Measurements from ENCODE around the gene APOA4.
A peak's percentile ranks its signal among the peaks of the same experiment; 100 is the strongest.

APOA4 gene

GRCh38 chr11:116782728-116783127 is 40.4 kb downstream of the APOA4 start:
- no peak for DNase-seq (ENCODE audit: low read depth in 1 of 2, low spot score in 1 of 2)

DNA sequence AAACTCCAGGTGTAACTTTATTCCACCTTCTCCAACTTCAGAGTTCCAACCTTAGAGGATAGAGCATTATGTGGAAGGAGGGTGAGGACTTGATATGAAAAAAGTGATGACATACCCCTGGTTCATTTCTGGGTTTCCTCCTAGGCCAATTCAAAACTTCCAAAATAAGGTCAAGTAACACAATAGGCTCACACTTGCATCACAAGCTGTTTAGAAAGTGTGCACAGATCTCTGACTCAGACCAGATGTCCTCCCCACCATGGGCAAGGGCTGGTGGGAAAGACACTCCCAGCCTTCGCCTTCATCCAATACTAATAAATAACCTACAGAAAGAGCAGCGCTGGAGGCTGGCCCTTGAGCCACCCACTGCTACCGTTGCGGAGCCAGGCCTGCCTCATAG is 44.5 kb downstream of the APOA4 start:
- no peak for DNase-seq (ENCODE audit: low read depth in 1 of 2, low spot score in 1 of 2)

DNA sequence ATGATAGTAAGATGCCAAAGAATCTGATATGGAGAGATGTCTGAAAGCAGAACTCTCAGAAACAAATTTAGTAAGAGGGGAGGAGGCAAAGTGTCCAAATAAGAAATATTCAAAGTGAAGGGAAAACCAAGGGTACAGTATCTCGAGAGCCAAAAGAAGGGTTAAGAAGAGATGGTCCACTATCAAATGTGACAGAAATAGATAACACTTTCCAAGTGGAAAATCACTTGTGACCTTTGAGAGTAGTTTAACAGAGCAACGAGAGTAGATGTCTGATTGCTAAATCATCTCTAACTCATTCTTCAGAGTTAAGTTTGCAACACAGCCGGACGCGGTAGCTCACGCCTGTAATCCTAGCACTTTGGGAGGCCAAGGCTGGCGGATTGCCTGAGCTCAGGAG is 46.0 kb downstream of the APOA4 start:
- no peak for DNase-seq (ENCODE audit: low read depth in 1 of 2, low spot score in 1 of 2)

DNA sequence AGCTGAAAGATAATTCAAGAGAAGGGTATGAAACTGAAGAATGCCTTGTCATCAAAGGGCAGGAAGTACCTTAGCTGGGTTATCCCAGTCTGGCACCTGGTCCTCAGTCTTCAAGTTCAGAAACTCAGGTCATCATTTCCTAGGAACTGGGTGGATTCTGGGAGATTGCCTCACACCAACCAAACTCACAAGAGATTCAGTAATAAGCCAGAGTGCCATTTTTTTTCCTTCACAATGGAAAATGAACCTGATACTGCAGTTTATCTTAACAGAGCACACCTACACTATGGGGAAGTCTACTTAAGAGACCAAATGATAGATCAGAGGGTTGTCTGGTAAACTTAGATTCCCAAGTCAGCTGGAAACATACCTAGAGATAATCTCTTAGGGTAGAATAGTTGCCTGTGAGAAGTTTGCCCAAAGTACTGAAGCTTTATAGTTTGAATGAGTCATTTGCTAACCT is 46.6 kb downstream of the APOA4 start:
- no peak for DNase-seq (ENCODE audit: low read depth in 1 of 2, low spot score in 1 of 2)

DNA sequence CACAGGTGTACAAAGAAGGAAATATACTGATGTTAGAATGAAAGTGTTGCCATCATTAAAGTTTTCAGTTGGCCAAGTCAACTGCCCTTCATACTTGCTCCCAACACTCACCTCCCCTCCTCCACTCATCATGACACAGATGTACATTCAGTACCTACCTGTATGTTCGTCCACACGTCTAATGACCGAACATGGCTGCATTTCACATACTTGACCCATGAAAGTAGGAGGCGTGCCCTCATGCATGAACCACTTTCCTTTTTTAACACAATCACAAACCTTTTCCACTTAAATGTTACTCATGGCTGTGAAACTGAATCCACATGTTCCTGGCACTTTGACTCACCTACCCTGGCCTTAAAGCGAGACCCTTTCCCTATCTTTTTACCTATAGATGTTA is 47.1 kb downstream of the APOA4 start:
- no peak for DNase-seq (ENCODE audit: low read depth in 1 of 2, low spot score in 1 of 2)

- DNase-seq (ENCODE audit: low read depth in 1 of 2, low spot score in 1 of 2), result no peak
Measured at GRCh38 chr11:116774661-116775060, 48.4 kb downstream of the APOA4 start.

GRCh38 chr11:116773203-116774097 is 49.7 kb downstream of the APOA4 start:
- DNase-seq (ENCODE audit: low read depth in 1 of 2, low spot score in 1 of 2), result no peak

DNA sequence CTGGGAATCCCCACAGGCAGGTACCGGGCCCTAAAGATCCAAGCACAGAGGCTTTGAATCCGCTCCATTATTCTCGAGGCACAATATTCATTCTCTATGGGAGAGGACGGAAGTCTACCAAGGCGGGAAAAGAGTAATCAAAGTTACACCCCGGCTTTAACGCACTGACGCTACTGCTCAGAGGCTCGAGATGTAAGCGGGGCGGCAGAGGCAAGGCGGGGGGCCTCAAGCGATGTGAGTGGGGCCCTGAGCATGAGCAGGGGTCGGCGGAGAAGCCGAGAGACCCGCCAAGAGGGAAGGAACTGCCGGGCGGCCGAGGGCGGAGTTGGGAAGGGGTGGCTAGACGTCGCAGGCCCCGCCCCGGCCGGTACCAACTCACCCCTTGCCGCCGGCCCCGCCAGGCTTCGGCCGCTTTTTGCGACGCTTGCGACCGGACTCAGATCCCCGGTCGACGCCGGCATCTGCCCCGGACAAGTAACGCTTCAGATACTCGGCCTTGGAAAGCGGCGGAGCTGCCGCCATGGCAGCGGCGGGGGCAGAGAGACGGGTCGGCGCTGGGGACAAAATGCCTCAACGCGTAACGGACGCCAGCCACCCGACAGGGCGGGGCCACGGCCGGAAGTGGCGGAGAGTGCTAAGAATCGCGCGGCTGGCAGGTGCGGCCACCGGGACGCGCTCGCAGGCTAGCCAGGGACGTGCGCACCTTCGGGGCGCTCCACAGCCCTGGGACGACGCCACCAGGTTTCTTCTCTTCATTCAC is 50.5 kb downstream of the APOA4 start, which contains the start of gene BUD13:
Gene BUD13 (minus strand): TSS at position 545 of the 760 bp plus-strand sequence. CDS start 23 bp downstream, at position 522.
- DNase-seq (ENCODE audit: low read depth in 1 of 2, low spot score in 1 of 2), result peak; percentile 92 to 93

GRCh38 chr11:116771935-116772334 is 51.2 kb downstream of the APOA4 start:
- no peak for DNase-seq (ENCODE audit: low read depth in 1 of 2, low spot score in 1 of 2)

Data from activated CD4-positive, alpha-beta T cell treated with anti-CD3 and anti-CD28 coated beads, Interleukin-2, amount 50 U/mL, for 24 hours (primary cell).